Mammary epithelial cell (primary cell): ENCODE measurements around the gene LAMTOR3.

Experiments
- CTCF ChIP-seq, 2 donors: IDR thresholded peaks in 1 of 2; conservative IDR thresholded peaks in 1 of 2; 2 replicates each; pipeline ENCODE4 v1.5.1; 2011 to 2012; ENCODE audit warnings: inconsistent platforms in 2 of 2, low read length in 2 of 2, mild to moderate bottlenecking in 2 of 2, control low read depth in 1 of 2, low read depth in 1 of 2; ENCODE audit not compliant: insufficient read depth in 1 of 2; ENCODE audit errors: extremely low read depth in 1 of 2
- EZH2 ChIP-seq: IDR thresholded peaks from 2 replicates; pipeline ENCODE4 v1.6.1; 2012; ENCODE audit warnings: low read length, inconsistent platforms, borderline replicate concordance

GRCh38 chr4:99853190-99853589 lies 41.0 kb downstream of the LAMTOR3 start:
- TF ChIP-seq CTCF (conservative IDR thresholded peaks at IDR 0.05 in 1 of 2, IDR thresholded peaks at IDR 0.05 in 1 of 2; ENCODE audit: extremely low read depth in 1 of 2, insufficient read depth in 1 of 2, low read depth in 1 of 2, low read length in 2 of 2): no peak
- no peak for TF ChIP-seq EZH2
